Measurements from ENCODE around the gene IFIT3. TPM values are rescaled to one million over a fixed set of nuclear protein-coding genes. Genes with fewer than 3 reads are reported as not detected.

Gene IFIT3
- total RNA-seq, 2 experiments from 2014 or later: 0.17 to 0.35 TPM

GRCh38 chr10:89345367-89346000 lies 17.7 kb downstream of the IFIT3 start:
- no peaks in the 10 kb centered on the region for H3K36me3 ChIP-seq (ENCODE audit: insufficient read depth, low read length)
- CTCF ChIA-PET (ENCODE audit: unreplicated experiment): no interaction called here
- intact Hi-C loops (cut with micrococcal nuclease; ENCODE audit: unreplicated experiment): no loop called here

GRCh38 chr10:89346405-89347254 lies 18.8 kb downstream of the IFIT3 start:
- POLR2A ChIA-PET: interaction anchor here (0.7 kb wide), 1 partner anchor 458 kb away, joined by 3 read pairs; no protein-coding TSS in a partner anchor
- no peak overlapping the region for H3K4me2 ChIP-seq (ENCODE audit: low read length)
- H3K79me2 ChIP-seq (ENCODE audit: insufficient read depth, low read depth, low read length): no peaks in the 10 kb centered on the region
- H3K36me3 ChIP-seq (ENCODE audit: insufficient read depth, low read length): no peaks in the 10 kb centered on the region
- DNase-seq (ENCODE audit: low spot score): no peak
- H3K27ac ChIP-seq (ENCODE audit: low read depth, low read length, poor library complexity, severe bottlenecking): no peak overlapping the region
- intact Hi-C loops (cut with micrococcal nuclease; ENCODE audit: unreplicated experiment): no loop called here
- TF ChIP-seq CTCF (conservative IDR thresholded peaks at IDR 0.05; ENCODE audit: low read length): no peak
- TF ChIP-seq EZH2phosphoT487 (IDR thresholded peaks at IDR 0.05; ENCODE audit: borderline replicate concordance, low read depth, low read length): no peak
- H3K4me3 ChIP-seq (ENCODE audit: low read depth, low read length, poor library complexity, severe bottlenecking): no peak overlapping the region
- H2AFZ ChIP-seq (ENCODE audit: low read length): no peak overlapping the region
- no peaks in the 10 kb centered on the region for H3K9me2 ChIP-seq (ENCODE audit: insufficient read depth, low read length)
- H3K9me3 ChIP-seq (ENCODE audit: low read length): no peaks in the 10 kb centered on the region
- BruUV-seq (replicated peaks): no TSS peak
- CTCF ChIA-PET (ENCODE audit: unreplicated experiment): no interaction called here
- H4K20me1 ChIP-seq (ENCODE audit: insufficient read depth, low read length): no peaks in the 10 kb centered on the region
- H3K4me1 ChIP-seq (ENCODE audit: insufficient read depth, low read length, poor library complexity, severe bottlenecking): no peaks in the 10 kb centered on the region

More at GRCh38 chr10:89345367-89346000, 17.7 kb downstream of the IFIT3 start:
- Histone ChIP-seq H3K9me3 (ENCODE audit: low read length) (no peaks in the 10 kb centered on the region), H3K9me2 (ENCODE audit: insufficient read depth, low read length) (no peaks in the 10 kb centered on the region), H3K4me1 (ENCODE audit: insufficient read depth, low read length, poor library complexity, severe bottlenecking) (no peaks in the 10 kb centered on the region), H3K27ac (ENCODE audit: low read depth, low read length, poor library complexity, severe bottlenecking) (no peak overlapping the region), H4K20me1 (ENCODE audit: insufficient read depth, low read length) (no peaks in the 10 kb centered on the region), H3K4me3 (ENCODE audit: low read depth, low read length, poor library complexity, severe bottlenecking) (no peak overlapping the region), H3K79me2 (ENCODE audit: insufficient read depth, low read depth, low read length) (no peaks in the 10 kb centered on the region), H2AFZ (ENCODE audit: low read length) (no peak overlapping the region), H3K4me2 (ENCODE audit: low read length) (no peak overlapping the region)
- no TSS peak for BruUV-seq (replicated peaks)
- TF ChIP-seq CTCF (conservative IDR thresholded peaks at IDR 0.05; ENCODE audit: low read length) (no peak), EZH2phosphoT487 (IDR thresholded peaks at IDR 0.05; ENCODE audit: borderline replicate concordance, low read depth, low read length) (no peak)
- no peak for DNase-seq (ENCODE audit: low spot score)
- POLR2A ChIA-PET: no interaction called here
